H1 (cell line): Measurements from ENCODE around the gene CDYL2. TPM values are rescaled to one million over a fixed set of nuclear protein-coding genes. Genes with fewer than 3 reads are reported as not detected.

Experiments used
- CTCF ChIA-PET: fragments of 300-600 bp; sonication (Branson Sonifier 250); formaldehyde crosslinking; loops from one replicate; lab custom pipeline; 2021; ENCODE audit not compliant: partially characterized antibody; lab: Charles Lee
- POLR2A ChIA-PET: fragments of 300-600 bp; sonication (Branson Sonifier 250); formaldehyde crosslinking; loops from one replicate; lab custom pipeline; 2021; ENCODE audit warnings: inconsistent platforms; ENCODE audit not compliant: partially characterized antibody; lab: Charles Lee
- DNase-seq, 2 experiments: peaks; one replicate each; pipeline versions ENCODE4 v3.0.0 to v3.0.0-alpha.2; 2010 to 2022; ENCODE audit warnings: low spot score in 2 of 2, low read depth in 1 of 2, mixed read lengths in 1 of 2
- FAIRE-seq: peaks from 2 replicates; lab custom pipeline; 2011; peaks lifted over from hg19 to GRCh38; lab: Jason Lieb, UNC
- H2AFZ ChIP-seq: 2 replicates; pipeline ENCODE4 v1.8.1; 2012; ENCODE audit warnings: low read length, inconsistent platforms
- H2AK5ac ChIP-seq: 2 replicates; pipeline ENCODE4 v1.6.1; 2013; ENCODE audit warnings: low read depth, low read length
- H2BK120ac ChIP-seq: replicated peaks from 2 replicates; pipeline ENCODE3; 2013; ENCODE audit warnings: low read depth, low read length, inconsistent platforms
- H2BK12ac ChIP-seq: 2 replicates; pipeline ENCODE4 v1.6.1; 2013; ENCODE audit warnings: low read depth, low read length
- H2BK15ac ChIP-seq: 2 replicates; pipeline ENCODE4 v1.6.1; 2013; ENCODE audit warnings: low read length
- H2BK20ac ChIP-seq: 2 replicates; pipeline ENCODE4 v1.6.1; 2013; ENCODE audit warnings: low read length
- H2BK5ac ChIP-seq: 2 replicates; pipeline ENCODE4 v1.6.1; 2013; ENCODE audit warnings: low read depth, low read length
- H3K14ac ChIP-seq: 2 replicates; pipeline ENCODE4 v1.6.1; 2013; ENCODE audit warnings: inconsistent platforms; ENCODE audit not compliant: insufficient read length
- H3K18ac ChIP-seq: 2 replicates; pipeline ENCODE4 v1.6.1; 2013; ENCODE audit warnings: low read length; ENCODE audit errors: extremely low read depth
- H3K23ac ChIP-seq: 2 replicates; pipeline ENCODE4 v1.6.1; 2013; ENCODE audit warnings: inconsistent platforms; ENCODE audit not compliant: insufficient read length
- H3K23me2 ChIP-seq: 2 replicates; pipeline ENCODE4 v1.6.1; 2013; ENCODE audit warnings: low read depth, low read length
- H3K27ac ChIP-seq: 2 replicates; pipeline ENCODE4 v1.6.1; 2011; ENCODE audit warnings: low read depth, low read length, inconsistent platforms
- H3K27me3 ChIP-seq, 4 experiments: replicated peaks in 1 of 4; 1 replicate in 1 of 4; 2 replicates in 3 of 4; pipeline versions ENCODE4 v1.6.1 to v1.8.1; 2011 to 2013; ENCODE audit warnings: low read length in 3 of 4, mild to moderate bottlenecking in 3 of 4, inconsistent platforms in 2 of 4, mixed read lengths in 2 of 4, moderate library complexity in 1 of 4; ENCODE audit not compliant: control insufficient read depth in 3 of 4, insufficient read depth in 3 of 4; ENCODE audit errors: extremely low read depth in 1 of 4
- H3K36me3 ChIP-seq, 4 experiments: 2 replicates each; pipeline versions ENCODE4 v1.6.1 to v1.8.1; 2011 to 2013; ENCODE audit warnings: mild to moderate bottlenecking in 4 of 4, low read length in 3 of 4, moderate library complexity in 2 of 4, control low read depth in 1 of 4, inconsistent platforms in 1 of 4; ENCODE audit not compliant: insufficient read depth in 4 of 4, control insufficient read depth in 2 of 4
- H3K4ac ChIP-seq: replicated peaks from 2 replicates; pipeline ENCODE3; 2013; ENCODE audit warnings: low read length, low read depth, mixed read lengths, inconsistent platforms; ENCODE audit not compliant: insufficient read length
- H3K4me1 ChIP-seq, 4 experiments: replicated peaks in 1 of 4; 1 replicate in 1 of 4; 2 replicates in 3 of 4; pipeline versions ENCODE4 v1.6.1 to v1.8.1; 2011 to 2013; ENCODE audit warnings: low read length in 3 of 4, inconsistent platforms in 2 of 4, mixed read lengths in 1 of 4; ENCODE audit not compliant: insufficient read depth in 4 of 4, control insufficient read depth in 3 of 4
- H3K4me2 ChIP-seq, 2 experiments: 2 replicates each; pipeline versions ENCODE4 v1.6.1 to v1.8.1; 2011 to 2013; ENCODE audit warnings: low read depth in 2 of 2, low read length in 2 of 2, control low read depth in 1 of 2, inconsistent platforms in 1 of 2, mild to moderate bottlenecking in 1 of 2; ENCODE audit not compliant: insufficient read depth in 1 of 2
- H3K4me3 ChIP-seq, 4 experiments: fragments of 200-600, 300-600 bp in 1 of 4; sonication (generic), shearing (Covaris generic), sonication (Bioruptor Twin) in 1 of 4; 2 replicates each; pipeline versions ENCODE4 v1.5.1 to v1.8.1; 2011 to 2016; ENCODE audit warnings: low read length in 4 of 4, low read depth in 3 of 4, control low read depth in 2 of 4, inconsistent platforms in 2 of 4, mild to moderate bottlenecking in 2 of 4, mixed read lengths in 1 of 4, moderate library complexity in 1 of 4; ENCODE audit not compliant: insufficient read depth in 2 of 4; ENCODE audit errors: extremely low read depth in 1 of 4
- H3K56ac ChIP-seq: replicated peaks from 2 replicates; pipeline ENCODE3; 2013; ENCODE audit warnings: low read depth, mild to moderate bottlenecking, mixed read lengths, low read length, inconsistent platforms; ENCODE audit not compliant: insufficient read length
- H3K79me1 ChIP-seq: 2 replicates; pipeline ENCODE4 v1.6.1; 2013; ENCODE audit warnings: low read depth, low read length, control low read depth
- H3K79me2 ChIP-seq, 2 experiments: 2 replicates each; pipeline versions ENCODE4 v1.6.1 to v1.8.1; 2012 to 2013; ENCODE audit warnings: low read length in 2 of 2, mild to moderate bottlenecking in 2 of 2, inconsistent platforms in 1 of 2; ENCODE audit not compliant: insufficient read depth in 2 of 2, control insufficient read depth in 1 of 2
- H3K9ac ChIP-seq, 4 experiments: replicated peaks in 1 of 4; 1 replicate in 1 of 4; 2 replicates in 3 of 4; pipeline versions ENCODE4 v1.6.1 to v1.8.1; 2011 to 2013; ENCODE audit warnings: low read depth in 3 of 4, low read length in 3 of 4, control low read depth in 2 of 4, mild to moderate bottlenecking in 2 of 4, moderate library complexity in 2 of 4, inconsistent platforms in 1 of 4; ENCODE audit errors: extremely low read depth in 1 of 4
- H3K9me3 ChIP-seq, 2 experiments: 2 replicates each; pipeline versions ENCODE4 v1.6.1 to v1.8.1; 2012 to 2013; ENCODE audit warnings: mild to moderate bottlenecking in 2 of 2, moderate library complexity in 2 of 2, control low read depth in 1 of 2, inconsistent platforms in 1 of 2, low read depth in 1 of 2, low read length in 1 of 2, mixed read lengths in 1 of 2; ENCODE audit not compliant: insufficient read depth in 2 of 2
- H4K20me1 ChIP-seq, 2 experiments: replicated peaks in 1 of 2; 2 replicates each; pipeline versions ENCODE3 to v1.8.1; 2011 to 2013; ENCODE audit warnings: inconsistent platforms in 2 of 2, low read length in 2 of 2, mild to moderate bottlenecking in 1 of 2; ENCODE audit not compliant: insufficient read depth in 2 of 2, control insufficient read depth in 1 of 2
- H4K5ac ChIP-seq: 2 replicates; pipeline ENCODE4 v1.6.1; 2013; ENCODE audit warnings: low read length, low read depth, mixed read lengths, inconsistent platforms; ENCODE audit not compliant: insufficient read length
- H4K8ac ChIP-seq: 2 replicates; pipeline ENCODE4 v1.8.0; 2013; ENCODE audit warnings: mild to moderate bottlenecking, moderate library complexity, low read length, inconsistent platforms; ENCODE audit not compliant: insufficient read depth; ENCODE audit errors: extremely low read depth
- H4K91ac ChIP-seq: replicated peaks from 2 replicates; pipeline ENCODE3; 2013; ENCODE audit warnings: low read length, mixed read lengths, inconsistent platforms; ENCODE audit not compliant: insufficient read length
- ATF2 ChIP-seq: IDR thresholded peaks from 2 replicates; pipeline ENCODE4 v1.6.1; 2012; ENCODE audit warnings: low read length, inconsistent platforms
- FOSL1 ChIP-seq: IDR thresholded peaks from 2 replicates; pipeline ENCODE4 v1.6.1; 2011; ENCODE audit warnings: mild to moderate bottlenecking, low read depth, low read length, moderate library complexity; ENCODE audit not compliant: insufficient read depth
- KDM4A ChIP-seq: IDR thresholded peaks from one replicate; pipeline ENCODE4 v1.7.1; 2012; ENCODE audit warnings: low read depth, mild to moderate bottlenecking, moderate library complexity, low read length, inconsistent platforms; ENCODE audit not compliant: severe bottlenecking
- MAFK ChIP-seq: IDR thresholded peaks from 2 replicates; pipeline ENCODE4 v1.6.1; 2012; ENCODE audit warnings: low read depth, mild to moderate bottlenecking, improper control_type of control experiment, low read length
- SIX5 ChIP-seq: IDR thresholded peaks from 2 replicates; pipeline ENCODE4 v1.6.1; 2011; ENCODE audit warnings: mild to moderate bottlenecking, low read depth, low read length
- SP4 ChIP-seq: IDR thresholded peaks from 2 replicates; pipeline ENCODE4 v1.6.1; 2012; ENCODE audit warnings: low read length, inconsistent platforms
- TAF7 ChIP-seq: optimal IDR thresholded peaks from 2 replicates; pipeline ENCODE3; 2011; ENCODE audit warnings: low read depth, mild to moderate bottlenecking, inconsistent platforms, low read length, moderate library complexity, borderline replicate concordance
- TBP ChIP-seq: IDR thresholded peaks from 2 replicates; pipeline ENCODE4 v1.6.1; 2011; ENCODE audit warnings: low read depth, low read length, improper control_type of control experiment
- TEAD4 ChIP-seq: IDR thresholded peaks from 2 replicates; pipeline ENCODE4 v1.6.1; 2012; ENCODE audit warnings: low read depth, low read length, inconsistent platforms, mixed read lengths
- WGBS, 2 experiments: shearing (Covaris generic) in 1 of 2; methylation state at CpG; one replicate each; pipeline versions ENCODE4 v1.1.6 to v1.1.7; 2013 to 2015; ENCODE audit warnings: low lambda C conversion rate in 2 of 2, mixed read lengths in 2 of 2, inconsistent platforms in 1 of 2, low coverage in 1 of 2, missing lambda C conversion rate in 1 of 2; ENCODE audit not compliant: insufficient replicate concordance in 2 of 2, insufficient coverage in 1 of 2, insufficient read length in 1 of 2; ENCODE audit errors: extremely low coverage in 1 of 2, missing lambda C conversion rate in 1 of 2; 5-methylcytosine and 5-hydroxymethylcytosine counted together
- polyA plus RNA-seq, 7 experiments: library from polyadenylated mRNA; depleted of rRNA in 3 of 7; stranded (reverse) in 5 of 7; unstranded in 2 of 7; fragments of >200 nt in 5 of 7; fragments of 200-250 nt in 2 of 7; gene quantifications; 1 replicate in 5 of 7; 2 replicates in 1 of 7; 4 replicates in 1 of 7; pipeline versions ENCODE4 v1.2.1 to v1.2.3, GENCODE V29; 2011 to 2013; ENCODE audit warnings: missing spikeins in 2 of 7, mixed read lengths in 2 of 7
- total RNA-seq: library from RNA; stranded (reverse); fragmentation: NEBNext Ultra II Directional; extraction: Animal tissue kit (Norgen Biotek cat#: 25700); gene quantifications from 2 replicates; pipeline ENCODE4 v1.2.1, GENCODE V29; 2021
- TF ChIP-seq, protein P1 (sequence below): IDR thresholded peaks from 2 replicates; pipeline ENCODE4 v1.6.1; 2011; ENCODE audit warnings: low read depth, mild to moderate bottlenecking, low read length; ENCODE audit not compliant: insufficient read depth
- TF ChIP-seq, protein P2 (sequence below): IDR thresholded peaks from 2 replicates; pipeline ENCODE4 v1.6.1; 2012; ENCODE audit warnings: inconsistent platforms

Gene CDYL2
- total and polyA plus RNA-seq, 2 of the 8 experiments (the other 6 are each of a cell fraction or from before 2014, with no cell fraction given), result 0.33 to 5.3 TPM

DNA sequence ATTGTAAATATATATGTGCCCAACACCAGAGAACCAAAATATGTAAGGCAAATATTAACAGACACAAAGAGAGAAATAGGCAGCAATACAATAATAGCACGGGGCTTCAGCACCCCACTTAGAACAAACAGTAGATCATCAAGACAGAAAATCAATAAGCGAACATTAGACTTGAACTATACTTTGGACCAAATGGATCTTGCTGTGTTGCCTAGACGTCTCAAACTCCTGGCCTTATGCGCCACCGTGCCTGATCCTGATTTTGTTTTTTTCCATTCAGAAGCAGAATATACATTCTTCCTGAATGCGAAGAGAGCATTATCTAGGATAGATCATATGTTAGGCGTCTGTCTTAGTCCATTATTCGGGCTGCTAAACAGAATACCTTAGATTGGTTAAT is 41.9 kb upstream of the CDYL2 start:
- no peak overlapping the region for H4K5ac ChIP-seq
- no peaks in the 10 kb centered on the region; a peak in 1 of 7 replicates for H3K27me3 ChIP-seq
- POLR2A ChIA-PET, result no interaction called here
- H2BK12ac ChIP-seq, result no peak overlapping the region
- H4K20me1 ChIP-seq, result no peaks in the 10 kb centered on the region
- no peak overlapping the region for H3K27ac ChIP-seq
- H4K91ac ChIP-seq, result no peak overlapping the region
- no peak overlapping the region for H3K23ac ChIP-seq
- DNase-seq (no peak), FAIRE-seq (no peak)
- no peak overlapping the region for H4K8ac ChIP-seq
- no peak overlapping the region for H3K56ac ChIP-seq
- H3K14ac ChIP-seq, result no peak overlapping the region
- H3K4me1 ChIP-seq, result no peaks in the 10 kb centered on the region
- H2BK120ac ChIP-seq, result no peak overlapping the region
- no peak for TF ChIP-seq MAFK
- no peak for TF ChIP-seq TAF7
- TF ChIP-seq FOSL1, result no peak
- no peak for TF ChIP-seq SP4
- no peak for TF ChIP-seq KDM4A
- TF ChIP-seq, protein P1, sequence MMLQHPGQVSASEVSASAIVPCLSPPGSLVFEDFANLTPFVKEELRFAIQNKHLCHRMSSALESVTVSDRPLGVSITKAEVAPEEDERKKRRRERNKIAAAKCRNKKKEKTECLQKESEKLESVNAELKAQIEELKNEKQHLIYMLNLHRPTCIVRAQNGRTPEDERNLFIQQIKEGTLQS, result no peak
- no peak for TF ChIP-seq TBP
- no peak for TF ChIP-seq SIX5
- no peak for TF ChIP-seq ATF2
- TF ChIP-seq, protein P2, sequence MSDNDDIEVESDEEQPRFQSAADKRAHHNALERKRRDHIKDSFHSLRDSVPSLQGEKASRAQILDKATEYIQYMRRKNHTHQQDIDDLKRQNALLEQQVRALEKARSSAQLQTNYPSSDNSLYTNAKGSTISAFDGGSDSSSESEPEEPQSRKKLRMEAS, result no peak
- no peak for TF ChIP-seq TEAD4
- peaks cover 6 to 19% of the 10 kb centered on the region in 2 experiments; a peak in 3 of 4 replicates for H3K9me3 ChIP-seq
- H3K4me3 ChIP-seq, result no peak overlapping the region
- CTCF ChIA-PET, result no interaction called here
- no peak overlapping the region for H2AFZ ChIP-seq
- no peak overlapping the region for H3K4me2 ChIP-seq
- H2BK15ac ChIP-seq, result no peak overlapping the region
- H3K23me2 ChIP-seq, result no peaks in the 10 kb centered on the region
- H2BK20ac ChIP-seq, result no peak overlapping the region
- H3K4ac ChIP-seq, result no peak overlapping the region
- H2AK5ac ChIP-seq, result no peak overlapping the region
- no peak overlapping the region for H2BK5ac ChIP-seq
- no peaks in the 10 kb centered on the region for H3K36me3 ChIP-seq
- 90% methylated on average over 8 of the region's 8 CpGs; no CpG with 5 or more reads in 1 of the 2 experiments for WGBS, 2 experiments
- no peak overlapping the region for H3K9ac ChIP-seq
- no peak overlapping the region for H3K18ac ChIP-seq
- H3K79me1 ChIP-seq, result no peaks in the 10 kb centered on the region
- H3K79me2 ChIP-seq, result no peaks in the 10 kb centered on the region
